GM19452 (cell line): ENCODE results near the gene ZFYVE16.
"Not testable (repeated sequence)": the region's sequence is repeated elsewhere in the genome, so short reads cannot be mapped to it uniquely, and the experiment has no call there.

Experiments used
- ATAC-seq: cut with Tn5 transposase; IDR thresholded peaks from one replicate; pipeline ENCODE4 v1.9.1; 2021; ENCODE audit not compliant: unreplicated experiment

The ZFYVE16 gene

DNA sequence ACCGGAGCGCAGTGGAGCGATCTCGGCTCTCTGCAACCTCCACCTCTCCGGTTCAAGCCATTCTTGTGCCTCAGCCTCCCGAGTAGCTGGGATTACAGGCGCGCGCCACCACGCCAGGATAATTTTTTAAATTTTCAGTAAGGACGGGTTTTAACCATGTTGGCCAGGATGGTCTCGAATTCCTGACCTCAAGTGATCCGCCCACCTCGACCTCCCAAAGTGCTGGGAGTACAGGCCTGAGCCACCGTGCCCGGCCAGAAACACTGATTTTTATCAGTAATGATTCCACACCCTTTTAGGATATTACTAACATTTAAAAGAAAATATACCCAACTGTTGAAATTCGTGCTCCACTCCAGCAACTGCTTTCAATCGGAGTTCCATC is 79.6 kb downstream of the ZFYVE16 start:
- no peak for ATAC-seq

GRCh38 chr5:80487829-80488721 is 80.2 kb downstream of the ZFYVE16 start, which contains the start of gene FAM151B:
Gene FAM151B (plus strand): TSS chr5:80488100. CDS start chr5:80488124, 24 bp downstream.
- ATAC-seq = peak; percentile 90

DNA sequence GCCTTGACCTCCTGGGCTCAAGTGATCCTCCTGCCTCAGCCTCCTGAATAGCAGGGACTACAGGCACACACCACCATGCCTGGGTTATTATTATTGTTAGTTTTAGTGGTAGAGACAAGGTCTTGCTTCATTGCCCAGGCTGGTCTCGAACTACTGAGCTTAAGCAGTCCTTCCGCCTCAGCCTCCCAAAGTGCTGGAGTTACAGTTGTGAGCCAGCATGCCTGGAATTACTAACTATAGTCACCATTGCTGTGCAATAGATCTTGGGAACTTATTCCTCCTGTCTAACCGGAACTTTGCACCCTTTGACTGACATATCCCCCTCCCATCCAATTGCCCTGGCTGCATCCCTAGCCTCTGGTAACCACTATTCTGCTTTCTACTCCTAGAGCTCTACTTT is 83.4 kb downstream of the ZFYVE16 start:
- no peak for ATAC-seq

DNA sequence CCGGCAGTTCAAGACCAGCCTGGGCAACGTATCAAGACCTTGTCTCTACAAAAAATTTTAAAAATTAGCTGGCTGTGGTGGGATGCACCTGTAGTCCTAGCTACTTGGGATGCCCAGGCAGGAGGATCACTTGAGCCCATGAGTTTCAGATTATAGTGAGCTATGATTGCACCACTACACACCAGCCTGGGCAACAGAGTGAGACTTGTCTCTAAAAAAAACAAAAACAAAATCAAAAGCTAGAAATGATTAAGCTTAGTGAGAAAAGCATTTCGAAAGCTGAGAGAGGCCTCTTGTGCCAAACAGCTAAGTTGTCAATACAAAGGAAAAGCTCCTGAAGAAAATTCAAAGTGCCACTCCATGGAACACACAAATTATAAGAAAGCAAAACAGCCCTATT is 84.9 kb downstream of the ZFYVE16 start:
- ATAC-seq = no peak

DNA sequence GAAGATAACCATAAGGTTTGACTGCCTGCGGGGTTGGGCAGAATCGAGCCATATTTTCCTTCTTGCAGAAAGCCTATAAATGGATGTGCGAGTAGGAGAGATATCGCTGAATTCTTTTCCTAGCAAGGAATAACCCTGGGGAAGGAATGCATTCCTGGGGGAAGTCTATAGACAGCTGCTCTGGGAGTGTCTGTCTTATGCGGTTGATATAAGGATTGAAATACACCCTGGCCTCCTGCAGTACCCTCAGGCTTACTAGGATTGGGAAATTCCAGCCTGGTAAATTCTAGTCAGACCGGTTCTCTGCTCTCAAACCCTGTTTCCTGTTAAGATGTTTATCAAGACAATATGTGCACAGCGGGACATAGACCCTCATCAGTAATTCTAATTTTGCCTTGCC is 85.6 kb downstream of the ZFYVE16 start:
- ATAC-seq = not testable (repeated sequence)

GRCh38 chr5:80495891-80496290 is 88.0 kb downstream of the ZFYVE16 start:
- ATAC-seq = no peak

GRCh38 chr5:80502800-80503199 is 94.9 kb downstream of the ZFYVE16 start:
- ATAC-seq = no peak

GRCh38 chr5:80503641-80504040 is 95.8 kb downstream of the ZFYVE16 start:
- no peak for ATAC-seq

DNA sequence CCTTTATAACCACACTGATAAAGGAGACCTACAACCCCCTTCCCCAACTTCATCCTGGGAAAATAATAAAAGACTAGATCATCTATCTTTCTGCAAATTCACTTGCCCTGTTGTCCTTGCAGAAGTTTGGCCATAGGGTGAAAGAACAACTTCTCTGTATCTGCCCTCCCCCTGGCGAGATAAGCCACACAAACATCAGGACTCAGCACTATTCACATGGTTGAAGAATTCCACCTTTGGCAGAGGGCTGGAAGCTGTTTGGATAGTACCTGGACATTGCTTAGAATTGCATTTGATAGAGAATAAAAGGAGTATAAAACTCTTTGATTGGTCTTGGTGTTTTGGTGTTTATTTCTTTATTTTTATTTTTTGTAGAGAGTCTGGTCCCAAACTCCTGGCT is 97.0 kb downstream of the ZFYVE16 start:
- no peak for ATAC-seq

DNA sequence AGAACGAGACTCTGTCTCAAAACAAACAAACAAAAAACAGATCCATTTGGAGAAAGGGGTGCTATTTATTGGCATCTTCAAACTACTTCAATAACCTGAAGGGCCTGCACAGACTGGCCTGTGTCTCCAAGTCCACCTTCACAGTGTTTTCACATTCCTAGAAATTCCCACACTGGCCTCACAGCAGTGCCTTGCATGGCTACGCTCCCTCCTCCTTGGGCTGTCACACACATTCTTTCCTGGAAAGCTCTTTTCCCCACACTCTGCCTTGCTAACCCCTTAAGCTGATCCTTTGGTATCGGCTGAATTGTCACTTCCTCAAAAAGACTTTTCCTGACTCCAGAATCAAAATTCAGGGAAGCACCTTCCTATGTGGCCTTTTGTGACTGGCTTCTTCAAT is 99.8 kb downstream of the ZFYVE16 start:
- no peak for ATAC-seq

GRCh38 chr5:80508844-80509243 is 101.0 kb downstream of the ZFYVE16 start:
- no peak for ATAC-seq

- ATAC-seq = no peak
Measured at GRCh38 chr5:80509362-80509761, 101.5 kb downstream of the ZFYVE16 start.

GRCh38 chr5:80516826-80517225 is 109.0 kb downstream of the ZFYVE16 start:
- no peak for ATAC-seq
